GM23338 (cell line): Measurements from ENCODE around the gene PCDH1.

Experiments
- POLR2AphosphoS5 ChIP-seq: IDR thresholded peaks from 2 replicates; pipeline ENCODE4 v1.6.1; 2016; ENCODE audit warnings: antibody characterized with exemption, low read depth
- ZNF114 ChIP-seq: fragments of 250-450 bp; sonication (Bioruptor Pico); IDR thresholded peaks from 2 replicates; pipeline ENCODE4 v1.5.0; 2020; ENCODE audit warnings: mild to moderate bottlenecking, moderate library complexity
- TF ChIP-seq, protein P1 (sequence below), 2 experiments: fragments of 200-600 bp in 1 of 2; sonication (generic) in 1 of 2; conservative IDR thresholded peaks; 2 replicates each; pipeline versions ENCODE4 v1.5.1 to v1.6.1; 2016 to 2017; ENCODE audit warnings: antibody characterized with exemption in 2 of 2, low read depth in 2 of 2, mild to moderate bottlenecking in 2 of 2, moderate library complexity in 1 of 2
- TF ChIP-seq, protein P2 (sequence below): IDR thresholded peaks from one replicate; pipeline ENCODE4 v1.6.1; 2018; ENCODE audit warnings: antibody characterized with exemption; ENCODE audit not compliant: unreplicated experiment

DNA sequence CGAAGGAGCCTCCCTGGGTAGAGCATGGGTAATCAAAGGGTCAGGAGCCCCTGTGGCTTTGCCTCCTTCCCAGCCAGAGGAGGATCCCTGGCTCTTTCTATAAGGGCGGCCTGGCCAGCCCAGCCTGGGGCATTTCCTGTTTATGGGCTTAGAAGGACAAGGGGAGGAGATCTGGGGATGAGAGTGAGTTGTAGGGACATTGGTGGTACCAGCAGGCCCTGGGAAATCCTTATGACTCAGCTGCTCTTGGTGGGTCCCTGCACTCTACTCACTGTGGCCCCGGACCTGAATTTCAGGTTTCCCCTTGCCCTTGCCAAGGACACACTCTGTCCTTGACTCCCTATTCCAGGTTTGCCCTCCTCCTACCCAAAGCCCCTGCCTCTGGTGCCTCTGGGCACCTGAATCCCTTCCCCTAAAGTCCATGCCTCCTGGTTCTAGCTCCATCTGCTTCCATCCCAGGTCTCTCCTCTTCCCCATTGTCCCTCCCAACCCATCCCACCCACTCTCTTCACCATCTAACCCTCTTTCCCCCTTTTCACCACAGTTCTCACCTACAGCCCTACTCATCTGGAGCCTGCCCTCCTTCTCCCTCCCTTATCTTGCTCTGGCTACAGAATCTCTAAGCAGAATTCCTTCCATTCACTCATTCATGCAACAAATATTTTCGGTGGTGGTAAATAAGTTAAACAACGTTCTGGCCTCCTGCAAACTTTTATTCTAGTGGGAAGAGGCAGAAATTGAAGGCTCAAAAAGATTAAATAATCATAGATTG is 34.9 kb downstream of the PCDH1 start:
- TF ChIP-seq, protein P1, sequence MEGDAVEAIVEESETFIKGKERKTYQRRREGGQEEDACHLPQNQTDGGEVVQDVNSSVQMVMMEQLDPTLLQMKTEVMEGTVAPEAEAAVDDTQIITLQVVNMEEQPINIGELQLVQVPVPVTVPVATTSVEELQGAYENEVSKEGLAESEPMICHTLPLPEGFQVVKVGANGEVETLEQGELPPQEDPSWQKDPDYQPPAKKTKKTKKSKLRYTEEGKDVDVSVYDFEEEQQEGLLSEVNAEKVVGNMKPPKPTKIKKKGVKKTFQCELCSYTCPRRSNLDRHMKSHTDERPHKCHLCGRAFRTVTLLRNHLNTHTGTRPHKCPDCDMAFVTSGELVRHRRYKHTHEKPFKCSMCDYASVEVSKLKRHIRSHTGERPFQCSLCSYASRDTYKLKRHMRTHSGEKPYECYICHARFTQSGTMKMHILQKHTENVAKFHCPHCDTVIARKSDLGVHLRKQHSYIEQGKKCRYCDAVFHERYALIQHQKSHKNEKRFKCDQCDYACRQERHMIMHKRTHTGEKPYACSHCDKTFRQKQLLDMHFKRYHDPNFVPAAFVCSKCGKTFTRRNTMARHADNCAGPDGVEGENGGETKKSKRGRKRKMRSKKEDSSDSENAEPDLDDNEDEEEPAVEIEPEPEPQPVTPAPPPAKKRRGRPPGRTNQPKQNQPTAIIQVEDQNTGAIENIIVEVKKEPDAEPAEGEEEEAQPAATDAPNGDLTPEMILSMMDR (conservative IDR thresholded peaks at IDR 0.05; ENCODE audit: low read depth in 2 of 2) = no peak
- TF ChIP-seq POLR2AphosphoS5 (no peak), ZNF114 (CRISPR knock-in tag) (no peak)
- TF ChIP-seq, protein P2, sequence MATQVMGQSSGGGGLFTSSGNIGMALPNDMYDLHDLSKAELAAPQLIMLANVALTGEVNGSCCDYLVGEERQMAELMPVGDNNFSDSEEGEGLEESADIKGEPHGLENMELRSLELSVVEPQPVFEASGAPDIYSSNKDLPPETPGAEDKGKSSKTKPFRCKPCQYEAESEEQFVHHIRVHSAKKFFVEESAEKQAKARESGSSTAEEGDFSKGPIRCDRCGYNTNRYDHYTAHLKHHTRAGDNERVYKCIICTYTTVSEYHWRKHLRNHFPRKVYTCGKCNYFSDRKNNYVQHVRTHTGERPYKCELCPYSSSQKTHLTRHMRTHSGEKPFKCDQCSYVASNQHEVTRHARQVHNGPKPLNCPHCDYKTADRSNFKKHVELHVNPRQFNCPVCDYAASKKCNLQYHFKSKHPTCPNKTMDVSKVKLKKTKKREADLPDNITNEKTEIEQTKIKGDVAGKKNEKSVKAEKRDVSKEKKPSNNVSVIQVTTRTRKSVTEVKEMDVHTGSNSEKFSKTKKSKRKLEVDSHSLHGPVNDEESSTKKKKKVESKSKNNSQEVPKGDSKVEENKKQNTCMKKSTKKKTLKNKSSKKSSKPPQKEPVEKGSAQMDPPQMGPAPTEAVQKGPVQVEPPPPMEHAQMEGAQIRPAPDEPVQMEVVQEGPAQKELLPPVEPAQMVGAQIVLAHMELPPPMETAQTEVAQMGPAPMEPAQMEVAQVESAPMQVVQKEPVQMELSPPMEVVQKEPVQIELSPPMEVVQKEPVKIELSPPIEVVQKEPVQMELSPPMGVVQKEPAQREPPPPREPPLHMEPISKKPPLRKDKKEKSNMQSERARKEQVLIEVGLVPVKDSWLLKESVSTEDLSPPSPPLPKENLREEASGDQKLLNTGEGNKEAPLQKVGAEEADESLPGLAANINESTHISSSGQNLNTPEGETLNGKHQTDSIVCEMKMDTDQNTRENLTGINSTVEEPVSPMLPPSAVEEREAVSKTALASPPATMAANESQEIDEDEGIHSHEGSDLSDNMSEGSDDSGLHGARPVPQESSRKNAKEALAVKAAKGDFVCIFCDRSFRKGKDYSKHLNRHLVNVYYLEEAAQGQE = no peak
